Measurements from ENCODE around the gene TIMM10B. TPM values are rescaled to one million over a fixed set of nuclear protein-coding genes. Genes with fewer than 3 reads are reported as not detected.

Gene TIMM10B
- total RNA-seq, 4 donors from 2014 or later = 10.0 to 14.5 (median 12.4) TPM

GRCh38 chr11:6498121-6498520, 16.8 kb downstream of the TIMM10B start:
- Histone ChIP-seq H3K9me3 (no peaks in the 10 kb centered on the region), H3K4me1 (no peaks in the 10 kb centered on the region), H3K4me3 (no peak overlapping the region), H3K27me3 (no peaks in the 10 kb centered on the region), H3K27ac (no peak overlapping the region), H3K36me3 (peaks cover 0 to 22% of the 10 kb centered on the region in 2 donors)
- DNase-seq (no peak), ATAC-seq (no peak)
- intact Hi-C loops (cut with DNase I; ENCODE audit: low total_unique reads) = no loop called here
- TF ChIP-seq POLR2A (IDR thresholded peaks at IDR 0.05) (no peak), CTCF (IDR thresholded peaks at IDR 0.05 in 4 of 5, conservative IDR thresholded peaks at IDR 0.05 in 1 of 5) (no peak)
- in situ Hi-C loops (cut with MboI; ENCODE audit: low sequenced_read_pairs in 4 of 4) = loop anchor here in 3 of 4 donors (25.0 kb wide), 1 partner anchor 261 kb away; the partner anchor contains the start of genes CNGA4 (in 3 of the 3) and FHIP1B (in 3 of the 3)

- Histone ChIP-seq H3K4me3 (no peak overlapping the region), H3K36me3 (peaks cover 0 to 27% of the 10 kb centered on the region in 2 donors), H3K9me3 (no peaks in the 10 kb centered on the region), H3K4me1 (no peaks in the 10 kb centered on the region), H3K27ac (no peak overlapping the region), H3K27me3 (no peaks in the 10 kb centered on the region)
- TF ChIP-seq CTCF (IDR thresholded peaks at IDR 0.05 in 4 of 5, conservative IDR thresholded peaks at IDR 0.05 in 1 of 5) (no peak), POLR2A (IDR thresholded peaks at IDR 0.05) (no peak)
- in situ Hi-C loops (cut with MboI; ENCODE audit: low sequenced_read_pairs in 4 of 4) = loop anchor here in 3 of 4 donors (25.0 kb wide), 1 partner anchor 261 kb away; the partner anchor contains the start of genes CNGA4 (in 3 of the 3) and FHIP1B (in 3 of the 3)
- ATAC-seq (no peak), DNase-seq (no peak)
- intact Hi-C loops (cut with DNase I; ENCODE audit: low total_unique reads) = no loop called here
Measured at GRCh38 chr11:6498544-6498943, 17.2 kb downstream of the TIMM10B start.

- H3K27ac ChIP-seq = no peak overlapping the region
- no peaks in the 10 kb centered on the region for H3K27me3 ChIP-seq
- H3K4me1 ChIP-seq = no peaks in the 10 kb centered on the region
- in situ Hi-C loops (cut with MboI; ENCODE audit: low sequenced_read_pairs in 4 of 4) = loop anchor here in 2 of 4 donors (10.0 kb wide), 2 partner anchors 118 to 128 kb away; no protein-coding TSS in a partner anchor
- intact Hi-C loops (cut with DNase I; ENCODE audit: low total_unique reads) = loop anchor here (5.0 kb wide), 1 partner anchor 60 kb away; the partner anchor contains the start of gene HPX
- H3K9me3 ChIP-seq = no peaks in the 10 kb centered on the region
- H3K36me3 ChIP-seq = peaks cover 0 to 29% of the 10 kb centered on the region in 2 donors
- TF ChIP-seq CTCF (IDR thresholded peaks at IDR 0.05 in 4 of 5, conservative IDR thresholded peaks at IDR 0.05 in 1 of 5) (no peak), POLR2A (IDR thresholded peaks at IDR 0.05) (no peak)
- no peak for ATAC-seq
- no peak for DNase-seq
- no peak overlapping the region for H3K4me3 ChIP-seq
Measured at GRCh38 chr11:6502382-6502781, 21.1 kb downstream of the TIMM10B start.

GRCh38 chr11:6504166-6504565, 22.9 kb downstream of the TIMM10B start:
- intact Hi-C loops (cut with DNase I; ENCODE audit: low total_unique reads) (loop anchor here (2.0 to 5.0 kb wide), 2 partner anchors 62 to 125 kb away; partner anchors contain the start of gene HPX), in situ Hi-C loops (cut with MboI; ENCODE audit: low sequenced_read_pairs in 4 of 4) (loop anchor here in 2 of 4 donors (10.0 kb wide), 2 partner anchors 119 to 129 kb away; no protein-coding TSS in a partner anchor)
- no peaks in the 10 kb centered on the region for H3K4me1 ChIP-seq
- DNase-seq (no peak), ATAC-seq (no peak)
- H3K9me3 ChIP-seq = no peaks in the 10 kb centered on the region
- no peaks in the 10 kb centered on the region for H3K27me3 ChIP-seq
- H3K27ac ChIP-seq = no peak overlapping the region
- TF ChIP-seq CTCF (IDR thresholded peaks at IDR 0.05 in 4 of 5, conservative IDR thresholded peaks at IDR 0.05 in 1 of 5) = no peak
- no peak for TF ChIP-seq POLR2A (IDR thresholded peaks at IDR 0.05)
- H3K36me3 ChIP-seq = peaks cover 0 to 25% of the 10 kb centered on the region in 2 donors
- H3K4me3 ChIP-seq = no peak overlapping the region

Measured in gastrocnemius medialis (tissue), 4 donors.